NCI-H446 (cell line): ENCODE data around the gene NNMT.

Source experiments
- DNase-seq, 2 experiments: peaks; one replicate each; lab custom pipeline; 2025; lab: John Stamatoyannopoulos, UW

NNMT gene

DNA sequence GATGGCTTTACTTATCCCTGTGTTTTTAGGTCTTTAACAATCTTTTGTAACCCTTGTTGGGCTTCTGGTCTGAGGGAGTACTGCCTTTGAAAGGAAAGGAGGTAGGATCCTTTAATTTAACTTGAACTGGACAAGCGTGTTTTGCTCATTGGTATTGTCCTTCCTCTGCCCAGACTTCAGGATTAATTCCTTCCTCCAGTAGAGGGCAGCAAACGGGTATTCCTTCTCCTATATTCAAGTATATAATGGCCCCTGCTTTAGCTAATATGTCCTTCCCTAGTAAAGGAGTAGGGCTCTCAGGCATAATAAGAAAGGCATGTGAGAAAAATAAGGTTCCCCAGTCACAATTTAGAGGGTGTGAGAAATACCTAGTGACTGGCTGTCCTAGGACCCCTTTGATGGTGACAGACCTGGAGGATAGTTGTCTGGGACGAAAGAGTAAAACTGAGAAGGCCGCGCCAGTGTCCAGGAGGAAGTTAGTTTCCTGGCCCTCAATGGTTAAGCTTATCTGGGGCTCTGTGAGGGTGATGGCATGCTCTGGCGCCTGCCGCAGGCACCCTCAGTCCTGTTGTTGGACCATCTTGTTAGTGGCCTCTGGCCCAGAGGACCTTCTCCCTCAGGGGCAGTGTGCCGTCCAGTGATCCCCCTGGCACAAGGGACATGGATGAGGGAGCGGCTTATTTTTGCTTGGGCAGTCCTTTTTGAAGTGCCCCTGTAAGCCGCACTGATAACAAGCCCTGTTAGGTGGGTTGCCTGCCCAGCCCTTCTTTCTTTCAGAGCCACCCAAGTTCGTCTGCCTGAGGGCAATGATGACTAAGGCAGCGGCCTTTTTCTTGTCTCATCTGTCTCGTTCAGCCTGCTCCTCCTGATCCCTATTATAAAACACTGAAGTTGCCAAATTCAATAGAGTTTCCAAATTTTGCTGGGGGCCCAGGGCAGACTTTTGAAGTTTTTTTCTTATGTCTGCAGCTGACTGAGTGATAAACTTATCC, 52.3 kb downstream of the NNMT start:
- DNase-seq = peak; percentile 20 to 59

DNA sequence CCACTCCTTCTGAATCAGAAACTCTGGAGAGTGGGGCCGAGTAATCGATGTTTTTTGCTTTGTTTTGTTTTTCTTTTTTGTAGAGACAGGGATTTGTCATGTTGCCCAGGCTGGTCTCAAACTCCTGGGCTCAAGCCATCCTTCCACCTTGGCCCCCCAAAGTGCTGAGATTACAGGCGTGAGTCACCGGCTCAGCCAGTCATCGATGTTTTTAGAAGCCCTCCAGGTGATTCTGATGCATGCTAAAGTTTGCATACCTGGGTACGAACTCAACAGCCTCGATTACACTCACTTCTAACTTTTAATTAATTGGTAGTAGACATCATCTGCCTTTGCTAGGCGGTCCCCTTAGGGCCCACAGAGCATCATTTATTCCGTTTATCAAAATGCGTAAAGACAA, 53.8 kb downstream of the NNMT start:
- no peak for DNase-seq

DNA sequence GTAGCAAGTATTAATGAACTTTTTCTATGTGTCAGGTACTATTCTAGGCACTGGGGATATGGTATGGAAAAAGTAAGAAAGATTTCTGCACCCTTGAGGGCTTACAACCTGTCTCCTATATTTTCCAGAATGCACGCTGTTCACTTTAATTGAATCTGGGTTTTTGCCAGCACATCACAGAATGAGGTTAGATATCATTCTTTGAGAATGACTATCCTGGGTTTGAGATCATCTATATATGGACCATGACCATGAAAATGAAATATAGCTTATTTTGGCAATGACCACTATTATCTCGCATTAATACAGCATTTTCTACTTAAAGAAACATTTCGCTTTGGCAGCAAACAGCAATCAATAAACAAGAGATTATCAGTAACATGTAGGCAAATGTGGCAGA, 57.2 kb downstream of the NNMT start:
- DNase-seq = no peak

DNA sequence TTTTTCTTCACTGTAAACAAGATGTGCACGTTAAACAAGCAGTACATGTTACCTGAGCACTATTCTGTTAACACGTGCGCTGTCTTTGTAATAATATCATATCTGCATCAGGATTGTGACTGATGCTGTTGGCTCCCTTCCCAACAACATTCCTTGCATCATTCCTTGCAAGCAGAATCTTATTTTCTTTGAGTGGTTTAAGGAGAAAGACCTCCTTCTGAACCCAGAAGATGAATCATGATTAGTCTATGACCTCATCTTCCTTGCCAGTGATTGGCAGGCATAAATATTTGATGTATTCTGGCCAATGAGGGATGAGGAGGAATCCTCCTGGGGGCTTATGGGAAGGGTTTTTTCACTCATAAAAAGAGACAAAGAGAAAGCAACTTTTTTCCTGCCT, 57.9 kb downstream of the NNMT start:
- DNase-seq = no peak

DNA sequence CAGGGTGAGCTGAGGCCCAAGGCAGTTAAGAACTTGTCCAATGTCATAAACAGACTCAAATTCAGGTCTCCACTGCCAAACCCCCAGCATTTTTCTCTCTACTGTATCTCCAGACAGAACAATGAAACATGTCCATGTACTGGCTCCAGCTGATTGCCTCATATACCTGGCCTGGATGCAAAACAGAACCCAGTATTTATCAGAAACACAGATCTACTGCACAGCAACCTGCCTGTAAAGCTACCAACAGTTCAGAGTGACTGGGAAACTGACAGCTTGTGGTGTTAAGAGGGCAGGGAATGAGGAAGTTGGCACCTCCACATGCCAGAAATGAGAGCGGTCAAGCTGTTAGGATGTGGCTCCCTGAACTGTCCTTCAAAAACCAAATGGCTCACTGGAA, 62.5 kb downstream of the NNMT start:
- DNase-seq = no peak

DNA sequence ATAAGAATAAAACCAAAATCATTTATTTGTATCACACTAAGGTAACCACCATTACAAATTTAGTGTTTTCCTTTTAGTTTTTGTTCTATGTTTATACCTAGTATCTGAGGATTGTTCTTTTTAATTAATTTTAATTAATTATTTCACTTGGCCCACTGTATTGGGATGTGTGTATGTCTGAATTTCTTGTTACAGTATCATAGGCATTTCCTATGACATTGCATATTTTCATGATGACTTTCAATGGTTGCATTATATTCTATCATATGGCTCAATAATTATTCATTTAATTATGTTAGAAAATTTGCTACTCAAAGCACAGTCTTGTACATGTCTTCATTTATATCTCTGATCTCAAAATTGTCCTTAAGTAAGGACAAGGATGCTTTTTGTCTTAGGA, 63.1 kb downstream of the NNMT start:
- no peak for DNase-seq

DNA sequence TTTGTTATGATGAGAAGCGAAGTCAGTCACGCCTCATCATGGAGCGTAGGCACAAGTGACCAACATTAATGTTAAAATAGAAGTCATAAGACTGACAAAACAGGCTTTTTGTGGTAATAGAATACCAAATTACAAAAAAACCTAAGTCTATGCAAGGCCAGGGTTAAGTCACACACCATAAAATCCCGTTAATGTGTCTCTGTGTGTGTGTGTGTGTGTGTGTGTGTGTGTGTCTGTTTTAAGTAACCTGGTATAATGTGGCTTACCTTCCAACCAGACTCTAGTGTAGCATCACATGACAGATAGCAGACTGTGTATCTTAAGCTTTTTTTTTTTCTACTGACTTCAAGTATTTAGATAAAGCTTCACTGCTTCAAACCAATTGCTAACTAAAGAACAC, 66.1 kb downstream of the NNMT start:
- no peak for DNase-seq

DNA sequence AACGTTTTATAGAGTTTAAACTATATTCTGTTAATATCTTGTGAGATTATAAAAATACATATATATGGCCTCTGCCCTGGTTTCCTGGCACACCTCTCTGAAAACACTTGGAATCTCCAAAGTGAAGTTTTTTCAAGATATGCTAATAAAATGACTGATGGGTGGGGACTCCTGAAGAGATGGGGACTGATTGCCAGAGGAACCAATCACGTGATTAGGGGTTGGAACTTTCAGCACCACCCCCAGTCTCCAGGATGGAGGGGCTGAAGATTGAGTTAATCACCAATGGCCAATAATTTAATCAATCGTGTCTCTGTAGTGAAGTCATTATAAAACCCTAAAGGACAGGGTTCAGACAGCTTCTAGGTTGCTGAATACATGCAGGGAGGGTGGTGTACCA, 66.8 kb downstream of the NNMT start:
- DNase-seq = no peak
